NK-92 (cell line): Measurements from ENCODE around the gene SARM1.
"Not testable (repeated sequence)": the region's sequence is repeated elsewhere in the genome, so short reads cannot be mapped to it uniquely, and the experiment has no call there.

Source experiments
- DNase-seq: peaks from one replicate; lab custom pipeline; 2025; ENCODE audit not compliant: unreplicated experiment; lab: John Stamatoyannopoulos, UW

SARM1 gene

DNA sequence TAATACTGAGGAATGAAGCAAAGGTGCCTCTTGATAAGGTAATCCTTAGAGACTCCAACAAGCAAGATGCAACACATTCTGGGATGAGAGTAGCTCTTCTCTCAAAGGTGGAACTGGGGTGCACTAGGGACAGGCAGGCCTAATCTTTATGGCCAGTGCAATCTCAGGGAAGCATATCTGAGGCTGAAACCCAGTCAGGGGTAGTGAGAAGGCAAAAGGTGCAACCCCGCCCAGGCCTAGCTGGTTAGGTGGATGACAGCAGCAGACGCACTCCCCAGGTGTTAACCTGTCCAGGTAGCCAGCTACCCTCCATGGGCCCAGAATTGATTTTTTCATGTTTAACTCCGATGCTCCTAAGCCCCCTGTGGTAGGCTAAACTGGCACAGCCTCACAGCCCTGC, 44.4 kb downstream of the SARM1 start:
- no peak for DNase-seq

GRCh38 chr17:28416703-28417311, 45.3 kb downstream of the SARM1 start:
- no peak for DNase-seq

GRCh38 chr17:28421787-28422305, 50.4 kb downstream of the SARM1 start:
- DNase-seq = no peak

- DNase-seq = no peak
These were observed 53.7 kb downstream of the SARM1 start for GRCh38 chr17:28425206-28425605.

- no peak for DNase-seq
These were observed 54.6 kb downstream of the SARM1 start for GRCh38 chr17:28426081-28426519.

DNA sequence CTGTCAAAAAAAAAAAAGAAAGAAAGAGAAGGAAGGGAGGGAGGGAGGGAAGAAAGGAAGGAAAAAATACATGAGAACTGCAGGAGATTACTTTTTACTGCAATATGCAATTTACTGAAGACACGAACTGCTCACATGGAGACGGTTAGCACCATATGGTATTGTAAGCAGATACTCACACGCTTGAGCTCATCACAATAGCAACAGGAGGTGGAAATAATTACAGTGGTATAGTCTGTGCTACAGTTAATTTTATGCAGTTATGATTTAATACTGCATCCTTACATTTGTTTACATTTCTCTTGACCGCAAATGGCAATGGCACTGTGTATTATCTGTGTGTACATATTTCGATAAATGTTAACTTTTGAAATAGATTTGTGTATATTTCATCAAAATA, 55.9 kb downstream of the SARM1 start:
- no peak for DNase-seq

DNA sequence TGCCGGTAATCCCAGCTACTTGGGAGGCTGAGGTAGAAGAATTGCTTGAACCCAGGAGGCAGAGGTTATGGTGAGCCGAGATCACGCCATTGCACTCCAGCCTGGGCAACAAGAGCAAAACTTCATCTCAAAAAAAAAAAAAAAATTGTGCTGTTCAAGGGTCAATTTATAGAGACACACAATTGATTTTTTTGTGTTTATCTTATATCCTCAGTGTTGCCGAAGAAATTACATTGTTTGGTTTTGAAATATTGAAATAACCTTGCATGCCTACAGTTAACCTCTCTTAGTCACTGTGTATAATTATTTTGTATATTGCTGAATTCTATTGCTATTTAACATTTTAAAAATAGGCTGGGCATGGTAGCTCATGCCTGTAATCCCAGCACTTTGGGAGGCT, 56.5 kb downstream of the SARM1 start:
- DNase-seq = not testable (repeated sequence)

- DNase-seq = no peak
These were observed 62.2 kb downstream of the SARM1 start for GRCh38 chr17:28433721-28434120.

GRCh38 chr17:28434326-28434725, 62.8 kb downstream of the SARM1 start:
- DNase-seq = not testable (repeated sequence)

- DNase-seq = no peak
These were observed 72.6 kb downstream of the SARM1 start for GRCh38 chr17:28443901-28444638.

DNA sequence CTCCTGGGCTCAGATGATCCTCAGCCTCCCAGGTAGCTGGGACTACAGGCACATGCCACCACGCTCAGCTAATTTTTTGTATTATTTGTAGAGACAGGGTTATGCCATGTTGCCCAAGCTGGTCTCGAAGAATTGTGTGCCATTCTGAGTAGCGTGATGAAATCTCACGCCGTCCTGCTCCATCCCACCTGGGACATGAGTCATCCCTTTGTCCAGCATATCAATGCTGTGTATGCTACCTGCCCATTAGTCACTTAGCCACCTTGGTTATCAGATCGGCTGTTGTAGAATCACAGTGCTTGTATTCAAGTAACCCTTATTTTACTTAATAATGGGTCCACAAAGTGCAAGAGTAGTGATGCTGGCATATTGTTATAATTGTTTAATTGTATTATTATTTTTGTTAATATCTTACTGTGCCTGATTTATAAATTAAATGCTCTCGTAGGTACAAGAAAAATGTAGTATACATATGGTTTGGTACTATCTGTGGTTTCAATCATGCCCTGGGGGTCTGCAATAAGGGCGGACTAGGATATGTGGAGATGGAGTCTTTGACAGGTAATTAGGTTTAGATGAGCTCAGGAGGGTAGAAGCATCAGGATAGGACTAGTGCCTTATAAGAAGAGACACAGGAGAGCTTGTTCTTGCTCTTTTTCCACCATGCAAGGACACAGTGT, 75.4 kb downstream of the SARM1 start:
- DNase-seq = no peak

DNA sequence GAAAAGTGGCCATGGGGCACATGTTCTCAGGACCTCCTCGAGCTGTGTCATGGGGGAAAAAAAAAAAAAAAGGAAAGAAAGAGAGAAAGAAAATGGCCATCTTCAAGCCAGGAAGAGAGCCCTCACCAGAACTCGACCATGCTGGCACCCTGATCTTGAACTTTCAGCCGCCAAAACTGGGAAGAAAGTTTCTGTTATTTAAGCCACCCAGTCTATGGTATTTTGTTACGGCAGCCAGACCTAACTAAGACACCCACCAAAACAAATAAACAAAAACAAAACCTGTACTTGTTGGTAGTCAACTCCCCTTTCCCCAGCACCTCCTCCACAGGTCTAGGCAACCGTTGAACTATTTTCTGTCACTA, 75.9 kb downstream of the SARM1 start:
- no peak for DNase-seq

DNA sequence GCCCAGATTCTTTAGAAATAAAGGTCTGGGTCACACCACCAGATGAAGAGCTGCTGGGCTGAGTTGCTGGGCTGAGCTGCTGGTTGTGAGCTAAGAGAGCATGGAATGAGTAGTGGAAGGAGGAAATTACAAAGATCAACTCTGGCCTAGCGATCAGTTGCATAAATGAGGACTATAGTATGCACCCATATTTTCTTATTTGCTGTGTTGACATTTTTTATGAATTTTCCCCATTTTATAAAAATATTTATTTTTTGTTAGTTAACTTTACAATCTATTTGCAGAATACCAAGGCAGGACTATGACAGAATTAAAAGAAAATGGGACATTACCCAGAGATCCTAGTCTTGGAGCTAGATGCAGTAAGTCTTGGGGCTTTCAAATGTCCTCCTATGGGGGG, 78.4 kb downstream of the SARM1 start:
- no peak for DNase-seq
